Stimulated activated CD4-positive, alpha-beta T cell treated with anti-CD3 and anti-CD28 coated beads, Interleukin-15, amount 100 ng/mL, for 1 hour (primary cell): ENCODE measurements around the gene THAP6.
"Not testable (repeated sequence)": the region's sequence is repeated elsewhere in the genome, so short reads cannot be mapped to it uniquely, and the experiment has no call there.

Experiments used
- DNase-seq, 2 donors: peaks; one replicate each; pipeline ENCODE4 v3.0.0-alpha.2; 2020; ENCODE audit warnings: low read depth in 1 of 2, low spot score in 1 of 2

The THAP6 gene, protein sequence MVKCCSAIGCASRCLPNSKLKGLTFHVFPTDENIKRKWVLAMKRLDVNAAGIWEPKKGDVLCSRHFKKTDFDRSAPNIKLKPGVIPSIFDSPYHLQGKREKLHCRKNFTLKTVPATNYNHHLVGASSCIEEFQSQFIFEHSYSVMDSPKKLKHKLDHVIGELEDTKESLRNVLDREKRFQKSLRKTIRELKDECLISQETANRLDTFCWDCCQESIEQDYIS

GRCh38 chr4:75514131-75514948 lies at the start of gene THAP6, which contains the start of gene RCHY1:
Gene THAP6, plus strand, starts transcription at chr4:75514473. Its CDS starts 980 bp downstream, at chr4:75515453.
Gene RCHY1, minus strand, starts transcription at chr4:75514403. Its CDS starts 117 bp downstream, at chr4:75514286.
- peak; percentile 78 to 81 for DNase-seq

- no peak for DNase-seq
These were observed 44.4 kb upstream of the THAP6 start for GRCh38 chr4:75469896-75470295.

- DNase-seq = no peak
These were observed 43.5 kb upstream of the THAP6 start for GRCh38 chr4:75470738-75471137.

- DNase-seq = no peak
These were observed 37.1 kb upstream of the THAP6 start for GRCh38 chr4:75477201-75477600.

- DNase-seq = no peak
These were observed 30.1 kb upstream of the THAP6 start for GRCh38 chr4:75484190-75484589.

DNA sequence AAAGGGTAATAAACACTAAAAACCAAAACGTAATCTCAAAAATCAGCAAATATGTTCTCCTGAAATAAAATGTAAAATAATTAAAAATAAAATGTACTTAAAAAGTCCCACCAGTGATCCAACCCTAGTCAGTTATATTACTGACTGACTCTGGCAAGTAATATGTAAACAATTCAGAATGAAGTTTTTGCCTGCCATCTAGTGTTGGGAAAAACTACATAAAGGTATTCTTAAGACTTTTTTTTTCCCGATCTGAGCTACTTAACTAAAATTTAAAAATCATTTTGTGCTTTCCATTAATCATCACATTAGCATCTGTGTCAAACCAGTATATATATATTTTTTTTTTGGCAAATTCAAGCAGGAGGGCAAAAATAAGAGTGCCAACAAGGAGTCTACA lies 24.1 kb upstream of the THAP6 start:
- DNase-seq = no peak

DNA sequence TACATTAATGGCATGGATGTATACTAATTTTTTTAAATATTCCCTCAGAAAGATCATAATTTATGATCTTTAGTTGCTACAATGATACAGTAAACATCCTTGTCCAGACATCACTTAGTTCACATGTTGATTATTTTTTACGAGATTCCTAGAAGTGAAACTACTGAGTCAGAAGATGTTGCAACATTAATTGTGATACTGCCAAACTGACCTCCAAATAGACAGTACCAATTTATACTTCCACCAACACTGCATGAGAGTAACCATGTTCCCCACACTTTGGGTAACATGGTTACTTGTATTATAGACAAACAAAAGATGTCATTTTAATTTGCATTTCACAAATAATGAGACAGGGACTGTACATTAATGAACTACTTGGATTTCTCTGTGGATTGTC lies 19.7 kb upstream of the THAP6 start:
- no peak for DNase-seq

GRCh38 chr4:75495476-75495875 lies 18.8 kb upstream of the THAP6 start:
- DNase-seq = no peak

GRCh38 chr4:75496406-75496805 lies 17.9 kb upstream of the THAP6 start:
- no peak for DNase-seq

DNA sequence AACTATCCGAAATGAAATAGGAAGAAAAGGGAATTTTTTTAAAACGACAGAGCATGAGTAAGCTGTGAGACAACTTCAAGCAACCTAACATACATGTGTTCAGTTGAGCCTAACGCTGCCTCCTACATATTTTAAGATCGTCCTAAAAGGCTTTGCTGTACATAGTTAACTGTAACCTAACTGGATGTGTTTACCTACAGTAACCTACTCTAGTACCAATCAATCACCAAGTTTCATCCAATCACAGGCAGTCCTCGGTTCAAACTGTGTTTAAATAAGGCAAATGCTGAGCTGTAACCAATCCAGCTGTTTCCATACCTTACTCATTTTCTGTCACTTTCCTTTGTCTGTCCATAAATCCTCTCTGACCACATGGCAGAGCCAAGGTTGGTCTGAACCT lies 17.1 kb upstream of the THAP6 start:
- DNase-seq = no peak

DNA sequence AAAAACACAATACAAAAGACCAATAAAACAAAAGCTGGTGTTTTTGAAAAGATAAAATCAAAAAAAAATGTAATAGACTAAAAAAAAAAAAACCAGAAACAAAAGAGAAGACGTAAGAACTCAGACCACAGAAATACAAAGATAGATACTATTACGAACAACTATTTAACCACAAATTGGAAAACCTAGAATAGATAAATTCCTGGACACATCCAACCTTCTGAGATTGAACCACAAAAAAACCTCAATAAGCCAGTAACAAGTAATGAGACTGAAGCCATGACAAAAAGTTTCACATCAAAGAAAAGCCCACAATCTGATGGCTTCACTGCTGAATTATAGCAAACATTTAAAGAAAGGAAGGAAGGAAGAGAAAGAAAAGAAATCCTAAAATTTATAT lies 16.2 kb upstream of the THAP6 start:
- no peak for DNase-seq

DNA sequence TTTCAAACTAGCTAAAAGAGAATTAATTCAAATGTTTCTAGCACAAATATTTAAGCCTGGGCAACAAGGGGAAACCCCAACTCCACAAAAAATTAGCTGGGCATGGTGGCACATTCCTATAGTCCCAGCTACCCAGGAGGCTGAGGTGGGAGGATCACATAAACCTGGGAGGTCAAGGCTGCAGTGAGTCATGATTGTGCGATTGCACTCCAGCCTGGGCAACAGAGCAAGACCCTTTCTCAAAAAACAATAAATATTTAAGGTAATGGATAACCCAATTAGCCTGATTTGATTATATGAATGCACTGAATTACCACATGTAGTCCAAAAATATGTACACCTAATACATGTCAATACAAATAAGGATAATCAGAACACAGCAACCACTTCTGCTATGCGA lies 14.4 kb upstream of the THAP6 start:
- no peak for DNase-seq

- DNase-seq = no peak
These were observed 11.6 kb upstream of the THAP6 start for GRCh38 chr4:75502671-75503070.

GRCh38 chr4:75505630-75506029 lies 8.6 kb upstream of the THAP6 start:
- no peak for DNase-seq

- not testable (repeated sequence) for DNase-seq
These were observed 4.7 kb upstream of the THAP6 start for GRCh38 chr4:75509592-75509991.

DNA sequence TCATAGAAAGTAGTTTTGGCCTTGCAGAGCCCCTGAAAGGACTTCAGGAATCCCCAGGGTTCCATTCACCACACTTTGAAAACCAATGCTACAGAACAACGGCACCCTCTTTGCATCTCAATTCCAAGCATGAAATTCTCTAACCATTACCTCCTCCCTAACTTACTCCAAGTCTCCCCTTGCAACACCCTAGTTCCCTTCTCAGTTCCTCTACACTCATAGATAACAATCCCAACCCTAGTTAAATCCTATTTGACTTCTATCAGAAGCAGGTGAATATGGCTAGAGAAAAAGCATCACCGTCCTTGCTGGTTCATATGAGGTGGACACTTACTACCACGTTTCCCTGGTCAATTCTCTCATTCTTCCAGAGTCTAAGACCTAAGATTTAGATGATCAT lies 2.4 kb upstream of the THAP6 start:
- no peak for DNase-seq

DNA sequence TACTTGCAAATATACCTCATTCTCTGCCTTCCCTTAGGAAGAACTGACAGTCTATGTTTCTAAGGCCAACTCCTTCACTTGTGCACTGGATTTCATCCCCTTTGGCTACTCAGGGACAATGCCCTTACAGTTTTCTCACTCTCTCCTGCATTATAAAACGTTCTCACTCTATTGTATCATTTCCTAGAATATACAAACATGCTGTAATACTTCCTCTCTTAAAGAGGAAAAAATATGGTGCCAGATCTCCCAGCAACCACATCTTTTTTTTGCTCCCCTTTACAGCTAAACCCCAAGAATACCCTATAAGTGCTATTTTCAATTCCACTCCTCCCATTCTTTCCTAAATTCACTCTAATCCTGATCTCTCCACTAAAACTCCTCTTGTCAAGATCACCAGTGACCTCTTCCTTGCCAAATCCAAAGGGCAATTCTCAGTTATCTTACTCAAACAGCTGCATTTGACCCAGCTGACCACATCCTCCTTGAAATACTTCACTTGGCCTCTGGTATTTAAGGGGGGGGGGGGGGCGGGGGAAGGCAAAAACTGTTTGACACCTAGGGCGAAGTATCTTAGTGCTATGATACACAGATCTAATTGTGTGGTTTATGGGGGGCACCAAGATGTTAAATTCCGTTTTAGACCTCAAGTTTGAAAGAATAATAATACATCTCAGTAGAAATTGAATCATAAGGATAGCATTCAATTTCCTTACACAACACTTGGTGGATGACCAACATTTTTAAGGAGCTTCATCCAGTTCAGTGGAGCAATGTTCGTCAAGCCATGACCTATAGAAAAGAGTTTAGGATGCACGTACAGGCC lies 1.7 kb upstream of the THAP6 start:
- DNase-seq = no peak

GRCh38 chr4:75513526-75514130 lies 645 bp upstream of the THAP6 start:
- no peak for DNase-seq

GRCh38 chr4:75514949-75515612 lies 808 bp downstream of the THAP6 start:
- no peak for DNase-seq

DNA sequence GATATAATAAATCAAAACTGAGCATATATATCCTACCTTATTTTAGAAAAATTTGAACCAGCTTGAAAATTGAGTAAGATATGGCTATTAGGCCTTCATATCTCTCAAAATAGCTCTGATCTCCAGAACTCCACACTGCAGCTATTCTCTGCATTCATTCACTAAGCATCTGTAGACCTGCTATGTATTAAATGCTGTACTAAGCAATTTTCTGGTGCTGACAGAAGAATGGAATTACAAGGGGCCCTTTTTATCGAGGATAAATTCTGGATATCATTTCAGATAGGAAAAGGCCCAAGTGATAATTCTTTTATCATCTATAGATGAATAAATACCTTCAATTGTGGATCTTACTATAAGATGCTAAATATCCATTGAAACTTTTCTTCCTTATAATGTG lies 1.9 kb downstream of the THAP6 start:
- DNase-seq = no peak

DNA sequence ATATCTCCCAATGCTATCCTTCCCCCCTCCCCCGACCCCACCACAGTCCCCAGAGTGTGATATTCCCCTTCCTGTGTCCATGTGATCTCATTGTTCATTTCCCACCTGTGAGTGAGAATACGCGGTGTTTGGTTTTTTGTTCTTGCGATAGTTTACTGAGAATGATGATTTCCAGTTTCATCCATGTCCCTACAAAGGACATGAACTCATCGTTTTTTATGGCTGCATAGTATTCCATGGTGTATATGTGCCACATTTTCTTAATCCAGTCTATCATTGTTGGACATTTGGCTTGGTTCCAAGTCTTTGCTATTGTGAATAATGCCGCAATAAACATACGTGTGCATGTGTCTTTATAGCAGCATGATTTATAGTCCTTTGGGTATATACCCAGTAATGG lies 5.2 kb downstream of the THAP6 start:
- not testable (repeated sequence) for DNase-seq
